GM19035 (cell line): ENCODE measurements around the gene LRP5.

Experiments used
- ATAC-seq: cut with Tn5 transposase; IDR thresholded peaks from one replicate; pipeline ENCODE4 v1.9.1; 2021; ENCODE audit not compliant: unreplicated experiment

The LRP5 gene

DNA sequence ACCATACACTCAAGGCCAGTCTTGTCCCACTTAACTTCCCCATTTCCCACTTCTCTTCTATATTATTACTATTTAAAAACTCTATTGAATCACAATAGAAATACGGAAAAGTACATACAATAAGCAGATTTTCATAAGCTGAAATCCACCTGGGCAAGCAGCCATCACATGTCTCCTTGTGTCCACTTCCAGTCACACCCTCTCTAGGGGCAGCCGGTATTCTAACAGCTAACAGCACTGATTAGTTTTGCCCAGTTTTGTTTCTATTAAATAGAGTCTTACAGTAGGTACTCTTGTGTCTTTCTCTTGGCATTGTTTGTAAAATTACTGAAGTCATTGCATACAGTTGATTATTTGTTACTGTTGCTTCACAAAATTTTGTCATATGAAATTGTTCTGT lies 185.9 kb downstream of the LRP5 start:
- ATAC-seq: no peak
